Body of pancreas (tissue), 4 donors: Measurements from ENCODE around the gene ELOVL5. TPM values are rescaled to one million over a fixed set of nuclear protein-coding genes. Genes with fewer than 3 reads are reported as not detected.

Experiments used
- ATAC-seq: fragments of 150-250 bp; one replicate; pipeline ENCODE4 v1.9.1; 2016
- DNase-seq, 4 donors: peaks; one replicate each; pipeline ENCODE4 v3.0.0-alpha.2; 2019
- H3K27ac ChIP-seq, 4 donors: fragments of 200-600 bp; sonication (generic); 1 replicate in 3 of 4; 2 replicates in 1 of 4; pipeline versions ENCODE4 v1.5.1 to v1.6.1; 2016 to 2019; ENCODE audit warnings: mild to moderate bottlenecking in 1 of 4, mixed read lengths in 1 of 4, moderate library complexity in 1 of 4
- H3K27me3 ChIP-seq, 2 donors: fragments of 200-600 bp; sonication (generic); one replicate each; pipeline ENCODE4 v1.6.0; 2016; ENCODE audit warnings: mild to moderate bottlenecking in 1 of 2
- H3K36me3 ChIP-seq, 2 donors: fragments of 200-600 bp; sonication (generic); replicated peaks in 1 of 2; 2 replicates each; pipeline ENCODE4 v1.5.1; 2016; ENCODE audit warnings: low read depth in 2 of 2; ENCODE audit not compliant: insufficient read depth in 1 of 2
- H3K4me1 ChIP-seq: fragments of 200-600 bp; sonication (generic); one replicate; pipeline ENCODE4 v1.6.0; 2016
- H3K4me3 ChIP-seq, 2 donors: fragments of 200-600 bp; sonication (generic); 1 replicate in 1 of 2; 2 replicates in 1 of 2; pipeline ENCODE4 v1.5.1; 2016 to 2019
- H3K9me3 ChIP-seq, 3 donors: fragments of 200-600 bp; sonication (generic); 1 replicate in 2 of 3; 2 replicates in 1 of 3; pipeline ENCODE4 v1.5.1; 2016
- POLR2A ChIP-seq, 3 donors: fragments of 450-650 bp; IDR thresholded peaks; one replicate each; pipeline ENCODE4 v1.6.1; 2016; ENCODE audit warnings: antibody characterized with exemption in 3 of 3, mild to moderate bottlenecking in 2 of 3
- WGBS, 2 donors: methylation state at CpG; one replicate each; pipeline ENCODE4 v1.1.5; 2017; 5-methylcytosine and 5-hydroxymethylcytosine counted together
- intact Hi-C: fragments of 100-400 bp; cut with DNase I; formaldehyde crosslinking; loops from one replicate; pipeline ENCODE4 v1.15.1; 2023
- microRNA-seq, 2 donors: library from miRNA; unstranded; fragments of <30 nt; microRNA quantifications; one replicate each; pipeline ENCODE4, GENCODE V29; 2016; ENCODE audit warnings: borderline number of aligned reads in 2 of 2, borderline replicate concordance in 2 of 2
- small RNA-seq: library from RNA; depleted of rRNA; stranded (forward); fragments of <200 nt; gene quantifications from one replicate; pipeline ENCODE3, GENCODE V24; 2016
- total RNA-seq, 2 donors: library from RNA; depleted of rRNA; stranded (reverse); fragments of >200 nt; gene quantifications; one replicate each; pipeline ENCODE4 v1.1.0, GENCODE V29; 2016
- TF ChIP-seq, protein P1 (sequence below), 7 experiments: fragments of 450-650 bp in 4 of 7; fragments of 200-600 bp in 3 of 7; sonication (generic) in 3 of 7; IDR thresholded peaks; one replicate each; pipeline ENCODE4 v1.5.1; 2016 to 2019; ENCODE audit warnings: antibody characterized with exemption in 7 of 7

Gene ELOVL5
- total RNA-seq, 2 donors from 2014 or later, result 8.6 to 11.2 TPM

DNA sequence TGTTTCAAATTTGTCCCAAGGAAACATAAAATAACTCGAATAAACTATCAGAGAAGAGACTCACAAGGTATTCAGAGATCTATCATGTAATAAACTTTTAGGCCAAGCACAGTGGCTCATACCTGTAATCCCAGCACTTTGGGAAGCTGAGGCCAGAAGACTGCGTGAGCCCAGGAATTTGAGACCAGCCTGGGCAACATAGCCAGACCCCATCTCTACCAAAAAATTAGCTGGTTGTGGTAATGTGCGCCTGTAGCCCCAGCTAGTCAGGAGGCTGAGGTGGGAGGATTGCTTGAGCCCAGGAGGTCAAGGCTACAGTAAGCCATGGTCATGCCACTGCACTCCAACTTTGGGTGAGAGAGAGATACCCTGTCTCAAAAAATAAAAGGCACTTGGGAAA, 120.9 kb downstream of the ELOVL5 start:
- DNase-seq (no peak), ATAC-seq (no peak)
- Histone ChIP-seq H3K4me1 (no peaks in the 10 kb centered on the region), H3K4me3 (no peak overlapping the region), H3K27ac (no peak overlapping the region), H3K27me3 (no peaks in the 10 kb centered on the region), H3K36me3 (no peaks in the 10 kb centered on the region), H3K9me3 (no peaks in the 10 kb centered on the region)
- intact Hi-C loops, result no loop called here
- TF ChIP-seq POLR2A (IDR thresholded peaks at IDR 0.05), result no peak
- TF ChIP-seq, protein P1, sequence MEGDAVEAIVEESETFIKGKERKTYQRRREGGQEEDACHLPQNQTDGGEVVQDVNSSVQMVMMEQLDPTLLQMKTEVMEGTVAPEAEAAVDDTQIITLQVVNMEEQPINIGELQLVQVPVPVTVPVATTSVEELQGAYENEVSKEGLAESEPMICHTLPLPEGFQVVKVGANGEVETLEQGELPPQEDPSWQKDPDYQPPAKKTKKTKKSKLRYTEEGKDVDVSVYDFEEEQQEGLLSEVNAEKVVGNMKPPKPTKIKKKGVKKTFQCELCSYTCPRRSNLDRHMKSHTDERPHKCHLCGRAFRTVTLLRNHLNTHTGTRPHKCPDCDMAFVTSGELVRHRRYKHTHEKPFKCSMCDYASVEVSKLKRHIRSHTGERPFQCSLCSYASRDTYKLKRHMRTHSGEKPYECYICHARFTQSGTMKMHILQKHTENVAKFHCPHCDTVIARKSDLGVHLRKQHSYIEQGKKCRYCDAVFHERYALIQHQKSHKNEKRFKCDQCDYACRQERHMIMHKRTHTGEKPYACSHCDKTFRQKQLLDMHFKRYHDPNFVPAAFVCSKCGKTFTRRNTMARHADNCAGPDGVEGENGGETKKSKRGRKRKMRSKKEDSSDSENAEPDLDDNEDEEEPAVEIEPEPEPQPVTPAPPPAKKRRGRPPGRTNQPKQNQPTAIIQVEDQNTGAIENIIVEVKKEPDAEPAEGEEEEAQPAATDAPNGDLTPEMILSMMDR (IDR thresholded peaks at IDR 0.05), result no peak
- 85 to 91% methylated on average over 3 of the region's 3 CpGs for WGBS, 2 donors

DNA sequence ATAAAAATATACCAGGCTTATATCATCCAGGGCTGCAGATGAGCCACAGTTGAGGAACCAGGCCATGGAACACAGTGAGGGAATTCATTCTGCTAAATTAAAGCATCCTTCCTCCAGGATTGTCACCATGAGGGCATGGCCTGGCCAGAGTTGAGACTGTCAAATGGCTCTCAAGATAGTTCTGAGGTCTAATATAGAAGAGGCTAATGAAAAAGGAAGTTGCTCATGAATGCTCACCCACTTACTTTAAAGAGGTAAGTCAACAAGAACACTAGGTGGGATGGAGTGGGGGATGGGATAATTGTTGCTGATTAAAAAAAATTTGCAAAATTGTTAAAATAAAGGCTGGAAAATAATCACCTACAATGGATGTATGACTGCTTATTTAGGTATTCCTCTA, 128.1 kb downstream of the ELOVL5 start:
- Histone ChIP-seq H3K4me3 (no peak overlapping the region), H3K9me3 (no peaks in the 10 kb centered on the region), H3K27ac (no peak overlapping the region), H3K36me3 (no peaks in the 10 kb centered on the region), H3K4me1 (no peaks in the 10 kb centered on the region), H3K27me3 (no peaks in the 10 kb centered on the region)
- DNase-seq, result no peak
- intact Hi-C loops, result no loop called here
- ATAC-seq, result no peak
- TF ChIP-seq POLR2A (IDR thresholded peaks at IDR 0.05), result no peak
- TF ChIP-seq, protein P1 (IDR thresholded peaks at IDR 0.05), result no peak

Small RNA genes lying within 50 kb of the gene (microRNA-seq; reads per million reads assigned to microRNA genes)
- gene MIR5685, result 0 reads per million in 2 donors

Small RNA genes lying within 50 kb of the gene (small RNA-seq; reads per million reads assigned to genes)
- gene MIR5685 (not detected), gene RNU1-136P (0.14 reads per million)

Other genes with a start within 250 kb of the ELOVL5 start
- under 1 TPM in 1 of 2 donors, not detected in 1; 0.26 TPM for gene GCM1, start 200.1 kb downstream of the ELOVL5 start, total RNA-seq
- gene GCLC, start 196.2 kb upstream of the ELOVL5 start, total RNA-seq, result 10 to 100 TPM; 27.2 to 30.7 TPM